Measurements from ENCODE around the gene HSF2.

HSF2 gene

DNA sequence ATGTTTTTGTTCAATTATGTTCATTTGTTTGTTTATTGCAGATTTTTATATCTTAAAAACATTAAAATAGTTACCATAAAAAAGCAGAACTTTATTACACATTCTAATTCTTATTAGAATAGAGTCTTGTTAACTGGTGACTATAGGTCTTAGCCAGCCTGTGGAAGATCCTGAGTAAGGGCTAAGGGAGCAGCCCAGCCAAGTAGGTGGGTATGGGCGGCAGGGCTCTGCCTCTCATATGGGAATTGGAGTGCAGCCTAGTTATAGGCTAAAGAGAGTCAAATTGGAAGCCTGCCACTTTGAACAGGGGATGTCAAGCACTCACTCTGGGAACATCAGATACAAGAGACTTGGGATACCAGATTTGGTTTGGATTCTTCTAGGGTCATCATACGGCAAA is 10.5 kb upstream of the HSF2 start:
- Mint-ChIP-seq H3K27ac (no peak overlapping the region), H3K9me3 (no peaks in the 10 kb centered on the region), H3K36me3 (ENCODE audit: low read depth) (no peaks in the 10 kb centered on the region), H3K4me3 (no peak overlapping the region), H3K4me1 (ENCODE audit: low read depth) (peaks cover 10% of the 10 kb centered on the region), H3K27me3 (peaks cover 16% of the 10 kb centered on the region)

GRCh38 chr6:122389704-122390372 is 9.6 kb upstream of the HSF2 start:
- Mint-ChIP-seq H3K27me3 (peaks cover 16% of the 10 kb centered on the region), H3K4me1 (ENCODE audit: low read depth) (peaks cover 14% of the 10 kb centered on the region), H3K4me3 (no peak overlapping the region), H3K36me3 (ENCODE audit: low read depth) (no peaks in the 10 kb centered on the region), H3K27ac (no peak overlapping the region), H3K9me3 (no peaks in the 10 kb centered on the region)

- H3K9me3 Mint-ChIP-seq, result no peaks in the 10 kb centered on the region
- H3K27ac Mint-ChIP-seq, result no peak overlapping the region
- no peak overlapping the region for H3K4me3 Mint-ChIP-seq
- peaks cover 14% of the 10 kb centered on the region for H3K4me1 Mint-ChIP-seq (ENCODE audit: low read depth)
- peaks cover 3% of the 10 kb centered on the region for H3K27me3 Mint-ChIP-seq
- no peaks in the 10 kb centered on the region for H3K36me3 Mint-ChIP-seq (ENCODE audit: low read depth)
These were observed 6.7 kb upstream of the HSF2 start for GRCh38 chr6:122392564-122393350.

DNA sequence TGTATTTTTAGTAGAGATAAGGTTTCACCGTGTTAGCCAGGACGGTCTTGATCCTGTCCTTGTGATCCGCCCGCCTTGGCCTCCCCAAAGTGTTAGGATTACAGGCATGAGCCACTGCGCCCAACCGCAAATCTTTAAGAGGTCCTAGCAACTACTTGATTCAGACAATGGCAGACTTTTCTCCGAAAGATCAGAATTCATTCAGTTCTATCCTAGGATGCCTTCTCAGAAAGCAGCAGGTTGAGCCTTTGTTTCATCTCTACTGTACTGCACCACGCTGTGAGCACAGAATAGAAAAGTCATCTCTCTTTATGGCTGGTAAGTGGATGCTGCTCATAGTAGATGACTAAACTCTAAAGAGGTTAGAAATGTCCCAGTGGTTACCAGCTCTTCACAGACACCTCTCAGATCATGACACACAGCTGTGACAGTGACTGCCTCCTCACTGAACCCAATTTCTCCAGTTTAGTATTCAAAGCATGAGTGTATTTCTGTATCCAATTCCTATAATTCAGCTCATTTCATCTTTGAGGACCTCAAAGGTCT is 6.0 kb upstream of the HSF2 start:
- H3K4me1 Mint-ChIP-seq (ENCODE audit: low read depth), result peaks cover 16% of the 10 kb centered on the region
- no peaks in the 10 kb centered on the region for H3K36me3 Mint-ChIP-seq (ENCODE audit: low read depth)
- H3K27me3 Mint-ChIP-seq, result peaks cover 3% of the 10 kb centered on the region
- no peak overlapping the region for H3K4me3 Mint-ChIP-seq
- no peak overlapping the region for H3K27ac Mint-ChIP-seq
- no peaks in the 10 kb centered on the region for H3K9me3 Mint-ChIP-seq

- Mint-ChIP-seq H3K36me3 (ENCODE audit: low read depth) (no peaks in the 10 kb centered on the region), H3K9me3 (no peaks in the 10 kb centered on the region), H3K27ac (no peak overlapping the region)
These were observed 5.4 kb upstream of the HSF2 start for GRCh38 chr6:122394016-122394415.

DNA sequence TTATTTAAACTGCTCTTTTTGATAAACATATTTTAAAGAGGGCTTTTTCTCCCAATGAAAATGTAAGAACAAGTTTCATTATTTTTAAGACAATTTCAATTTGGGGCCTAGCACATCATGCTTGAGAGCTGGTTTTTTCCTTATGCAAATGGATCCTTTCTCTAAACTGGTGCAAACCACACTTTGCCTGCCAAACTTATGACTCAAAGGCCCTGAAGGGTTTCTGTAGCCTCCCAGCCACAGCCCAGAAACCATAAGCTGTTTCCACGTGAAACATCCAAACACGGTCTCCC is 451 bp upstream of the HSF2 start:
- H3K36me3 Mint-ChIP-seq (ENCODE audit: low read depth), result peaks cover 13% of the 10 kb centered on the region
- H3K9me3 Mint-ChIP-seq, result no peaks in the 10 kb centered on the region
- H3K4me1 Mint-ChIP-seq (ENCODE audit: low read depth), result peaks cover 47% of the 10 kb centered on the region
- peak overlapping the region; percentile 96 for H3K4me3 Mint-ChIP-seq
- H3K27me3 Mint-ChIP-seq, result no peaks in the 10 kb centered on the region
- H3K27ac Mint-ChIP-seq, result peak overlapping the region; percentile 81

More at GRCh38 chr6:122394016-122394415, 5.4 kb upstream of the HSF2 start:
- Mint-ChIP-seq H3K4me3 (no peak overlapping the region), H3K4me1 (ENCODE audit: low read depth) (peaks cover 22% of the 10 kb centered on the region), H3K27me3 (peaks cover 3% of the 10 kb centered on the region)

DNA sequence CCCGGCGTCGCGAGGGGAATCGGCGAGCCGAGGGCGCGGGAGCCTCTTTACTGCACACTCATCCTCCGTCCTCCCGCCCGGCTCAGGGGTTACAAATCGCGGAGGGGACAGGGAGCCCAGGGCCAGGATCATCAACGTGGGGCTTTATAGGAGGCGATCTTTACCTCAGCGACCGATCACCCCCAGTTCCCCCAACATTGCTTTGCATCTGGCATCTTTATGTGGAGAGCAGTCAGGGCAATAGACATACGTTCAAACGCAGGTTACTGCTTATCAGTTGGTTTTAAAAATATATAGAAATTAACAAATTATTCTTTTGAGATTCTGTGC is 634 bp downstream of the HSF2 start:
- Mint-ChIP-seq H3K27me3 (no peaks in the 10 kb centered on the region), H3K27ac (peak overlapping the region; percentile 95), H3K4me3 (peak overlapping the region; percentile 96), H3K4me1 (ENCODE audit: low read depth) (peaks cover 53% of the 10 kb centered on the region), H3K9me3 (no peaks in the 10 kb centered on the region), H3K36me3 (ENCODE audit: low read depth) (peaks cover 15% of the 10 kb centered on the region)

DNA sequence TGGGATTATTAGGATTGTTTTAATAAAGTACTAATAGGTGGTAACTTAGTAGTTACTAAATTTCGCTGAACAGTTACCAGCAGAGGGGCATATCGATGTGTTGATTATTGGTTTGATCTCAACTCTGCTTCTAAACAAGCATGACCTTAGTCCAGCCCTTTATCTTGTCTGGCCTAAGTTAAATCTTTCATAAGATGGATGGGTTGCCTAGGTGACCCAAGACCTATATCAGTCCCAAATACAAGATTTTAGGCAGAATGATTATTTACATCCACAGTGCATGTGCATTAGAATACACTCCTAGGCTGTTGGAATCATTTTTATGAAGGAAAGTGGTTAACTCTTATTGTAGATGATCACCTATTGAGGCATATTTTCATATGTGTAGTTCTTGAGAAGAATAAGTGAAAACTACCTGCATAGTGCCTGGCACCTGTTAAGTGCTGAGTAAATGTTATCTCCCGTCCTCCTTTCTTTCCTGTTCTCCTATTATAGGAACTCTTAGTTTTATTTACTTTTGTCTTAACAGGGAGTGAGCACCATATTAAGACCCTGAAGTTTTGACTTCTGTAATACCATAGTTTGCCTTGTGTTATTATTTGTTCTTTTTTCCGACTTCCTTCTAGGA is 1.1 kb downstream of the HSF2 start:
- Mint-ChIP-seq H3K27ac (peak overlapping the region; percentile 95), H3K4me3 (peak overlapping the region; percentile 96), H3K36me3 (ENCODE audit: low read depth) (peaks cover 15% of the 10 kb centered on the region), H3K27me3 (no peaks in the 10 kb centered on the region), H3K4me1 (ENCODE audit: low read depth) (peaks cover 54% of the 10 kb centered on the region), H3K9me3 (no peaks in the 10 kb centered on the region)

GRCh38 chr6:122401104-122401503 is 1.7 kb downstream of the HSF2 start:
- Mint-ChIP-seq H3K9me3 (no peaks in the 10 kb centered on the region), H3K4me1 (ENCODE audit: low read depth) (peaks cover 59% of the 10 kb centered on the region), H3K27ac (no peak overlapping the region), H3K27me3 (no peaks in the 10 kb centered on the region), H3K36me3 (ENCODE audit: low read depth) (peaks cover 18% of the 10 kb centered on the region), H3K4me3 (peak overlapping the region; percentile 96)

GRCh38 chr6:122404444-122404843 is 5.0 kb downstream of the HSF2 start:
- H3K9me3 Mint-ChIP-seq, result peaks cover 6% of the 10 kb centered on the region
- H3K4me3 Mint-ChIP-seq, result no peak overlapping the region
- H3K4me1 Mint-ChIP-seq (ENCODE audit: low read depth), result peaks cover 82% of the 10 kb centered on the region
- no peaks in the 10 kb centered on the region for H3K27me3 Mint-ChIP-seq
- H3K27ac Mint-ChIP-seq, result no peak overlapping the region
- peaks cover 42% of the 10 kb centered on the region for H3K36me3 Mint-ChIP-seq (ENCODE audit: low read depth)

DNA sequence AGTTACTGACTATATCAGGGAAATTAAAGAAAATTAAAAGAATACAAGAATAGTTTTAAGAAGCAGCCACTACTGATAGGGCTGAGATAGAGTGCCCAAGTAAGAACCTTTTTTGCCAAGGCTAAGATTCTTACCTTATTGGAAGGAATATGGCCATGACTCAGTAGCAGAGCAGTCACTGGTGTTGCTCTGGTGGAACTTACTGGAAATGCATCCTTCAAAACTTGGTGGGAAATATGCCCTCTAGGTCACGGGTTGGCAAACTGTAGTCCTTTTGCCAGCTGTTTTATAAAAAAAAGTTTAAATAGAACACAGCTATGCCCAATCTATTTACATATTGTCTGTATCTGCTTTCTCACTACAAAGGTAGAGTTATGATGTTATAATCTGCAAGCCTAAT is 6.0 kb downstream of the HSF2 start:
- Mint-ChIP-seq H3K27ac (no peak overlapping the region), H3K4me3 (no peak overlapping the region), H3K27me3 (no peaks in the 10 kb centered on the region), H3K9me3 (peaks cover 6% of the 10 kb centered on the region), H3K36me3 (ENCODE audit: low read depth) (peaks cover 44% of the 10 kb centered on the region), H3K4me1 (ENCODE audit: low read depth) (peaks cover 90% of the 10 kb centered on the region)

DNA sequence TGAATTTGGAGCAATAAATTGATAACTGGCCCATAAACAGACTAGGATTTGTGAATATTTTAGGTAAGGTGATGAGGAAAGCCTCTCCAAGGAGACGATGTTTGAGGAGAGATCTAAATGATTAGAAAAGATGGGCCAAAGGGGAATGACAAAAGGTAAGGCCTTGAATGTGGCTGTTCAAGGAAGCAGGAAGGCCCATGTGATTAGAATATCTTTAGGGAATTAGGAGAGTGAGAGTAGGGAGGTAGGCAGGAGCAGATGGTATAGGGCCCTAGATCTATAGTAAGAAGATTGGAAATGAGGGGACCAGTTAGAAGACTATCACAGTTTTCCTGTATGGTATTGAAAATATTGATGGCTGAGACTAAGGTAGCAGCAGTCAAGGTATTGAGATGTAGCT is 6.7 kb downstream of the HSF2 start:
- H3K36me3 Mint-ChIP-seq (ENCODE audit: low read depth), result peaks cover 51% of the 10 kb centered on the region
- H3K9me3 Mint-ChIP-seq, result peaks cover 6% of the 10 kb centered on the region
- peaks cover 90% of the 10 kb centered on the region for H3K4me1 Mint-ChIP-seq (ENCODE audit: low read depth)
- no peaks in the 10 kb centered on the region for H3K27me3 Mint-ChIP-seq
- H3K4me3 Mint-ChIP-seq, result no peak overlapping the region
- no peak overlapping the region for H3K27ac Mint-ChIP-seq

DNA sequence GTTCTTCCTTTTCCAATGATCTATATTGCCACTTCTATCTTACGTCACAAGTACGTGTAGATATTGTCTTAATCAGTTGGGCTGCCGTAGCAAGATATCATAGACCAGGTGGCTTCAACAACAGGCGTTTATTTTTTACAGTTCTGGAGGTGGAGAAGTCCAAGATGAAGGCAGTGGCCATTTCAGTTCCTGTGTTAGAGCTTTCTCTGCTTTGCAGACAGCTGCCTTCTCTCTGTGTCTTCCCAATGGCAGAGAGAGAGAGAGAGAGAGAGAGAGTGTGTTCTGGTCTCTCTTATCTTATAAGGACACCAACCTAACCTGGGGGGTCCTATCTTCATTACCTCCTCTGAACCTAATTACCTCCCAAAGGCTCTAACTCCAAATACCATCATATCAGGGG is 8.3 kb downstream of the HSF2 start:
- Mint-ChIP-seq H3K27me3 (no peaks in the 10 kb centered on the region), H3K4me1 (ENCODE audit: low read depth) (peaks cover 86% of the 10 kb centered on the region), H3K36me3 (ENCODE audit: low read depth) (peaks cover 56% of the 10 kb centered on the region), H3K27ac (peak overlapping the region; percentile 92), H3K9me3 (peaks cover 6% of the 10 kb centered on the region), H3K4me3 (no peak overlapping the region)

GRCh38 chr6:122408240-122408639 is 8.8 kb downstream of the HSF2 start:
- peak overlapping the region; percentile 80 for H3K4me3 Mint-ChIP-seq
- peak overlapping the region; percentile 92 for H3K27ac Mint-ChIP-seq
- no peaks in the 10 kb centered on the region for H3K27me3 Mint-ChIP-seq
- peaks cover 61% of the 10 kb centered on the region for H3K36me3 Mint-ChIP-seq (ENCODE audit: low read depth)
- H3K9me3 Mint-ChIP-seq, result peaks cover 6% of the 10 kb centered on the region
- peaks cover 83% of the 10 kb centered on the region for H3K4me1 Mint-ChIP-seq (ENCODE audit: low read depth)

GRCh38 chr6:122408702-122409458 is 9.4 kb downstream of the HSF2 start:
- Mint-ChIP-seq H3K27ac (peak overlapping the region; percentile 92), H3K4me3 (peak overlapping the region; percentile 80), H3K9me3 (peaks cover 6% of the 10 kb centered on the region), H3K27me3 (no peaks in the 10 kb centered on the region), H3K36me3 (ENCODE audit: low read depth) (peaks cover 66% of the 10 kb centered on the region), H3K4me1 (ENCODE audit: low read depth) (peaks cover 77% of the 10 kb centered on the region)

All from stimulated activated naive CD8-positive, alpha-beta T cell treated with anti-CD3 and anti-CD28 coated beads, Interleukin-15, Interleukin-2, amounts not matched to agents 100 ng/mL and 50 ng/mL, for 24 hours (primary cell).